Activated naive CD8-positive, alpha-beta T cell treated with anti-CD3 and anti-CD28 coated beads, Interleukin-2, amount 50 U/mL, for 24 hours (primary cell): Measurements from ENCODE around the gene DRC3.

Experiments
- ATAC-seq: fragments of 150-1000 bp; cut with Tn5 transposase; one replicate; pipeline ENCODE4 v1.10.0; 2021
- DNase-seq: peaks from one replicate; pipeline ENCODE4 v3.0.0; 2021
- H3K27ac Mint-ChIP-seq: one replicate; pipeline ENCODE4 v1.8.0; 2021; ENCODE audit warnings: mild to moderate bottlenecking, mixed read lengths
- H3K27me3 Mint-ChIP-seq: one replicate; pipeline ENCODE4 v1.8.0; 2021; ENCODE audit warnings: mixed read lengths
- H3K36me3 Mint-ChIP-seq: one replicate; pipeline ENCODE4 v1.8.0; 2021; ENCODE audit warnings: low read depth, mixed read lengths
- H3K4me1 Mint-ChIP-seq: one replicate; pipeline ENCODE4 v1.8.0; 2021; ENCODE audit warnings: mixed read lengths
- H3K4me3 Mint-ChIP-seq: one replicate; pipeline ENCODE4 v1.8.0; 2021; ENCODE audit warnings: mild to moderate bottlenecking, moderate library complexity, mixed read lengths
- H3K9me3 Mint-ChIP-seq: one replicate; pipeline ENCODE4 v1.8.0; 2021; ENCODE audit warnings: mixed read lengths

The DRC3 gene, protein sequence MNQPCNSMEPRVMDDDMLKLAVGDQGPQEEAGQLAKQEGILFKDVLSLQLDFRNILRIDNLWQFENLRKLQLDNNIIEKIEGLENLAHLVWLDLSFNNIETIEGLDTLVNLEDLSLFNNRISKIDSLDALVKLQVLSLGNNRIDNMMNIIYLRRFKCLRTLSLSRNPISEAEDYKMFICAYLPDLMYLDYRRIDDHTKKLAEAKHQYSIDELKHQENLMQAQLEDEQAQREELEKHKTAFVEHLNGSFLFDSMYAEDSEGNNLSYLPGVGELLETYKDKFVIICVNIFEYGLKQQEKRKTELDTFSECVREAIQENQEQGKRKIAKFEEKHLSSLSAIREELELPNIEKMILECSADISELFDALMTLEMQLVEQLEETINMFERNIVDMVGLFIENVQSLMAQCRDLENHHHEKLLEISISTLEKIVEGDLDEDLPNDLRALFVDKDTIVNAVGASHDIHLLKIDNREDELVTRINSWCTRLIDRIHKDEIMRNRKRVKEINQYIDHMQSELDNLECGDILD

GRCh38 chr17:17972126-17972951, at the start of gene DRC3, which contains the start of gene TOM1L2:
Gene DRC3 (plus strand): TSS chr17:17972862. CDS start chr17:17977599, 4,737 bp downstream.
Gene TOM1L2 (minus strand): TSS chr17:17972400. CDS start chr17:17972313, 87 bp downstream.
- DNase-seq = peak; percentile 99
- H3K4me1 Mint-ChIP-seq = peaks cover 33% of the 10 kb centered on the region
- H3K9me3 Mint-ChIP-seq = no peaks in the 10 kb centered on the region
- no peaks in the 10 kb centered on the region for H3K36me3 Mint-ChIP-seq
- peak within 1 kb of the TSS; percentile 89 for H3K4me3 Mint-ChIP-seq
- no peaks in the 10 kb centered on the region for H3K27me3 Mint-ChIP-seq
- H3K27ac Mint-ChIP-seq = peak within 1 kb of the TSS; percentile 88
- ATAC-seq = peak; percentile 98

GRCh38 chr17:17924131-17924856, 48.4 kb upstream of the DRC3 start:
- no peak overlapping the region for H3K27ac Mint-ChIP-seq

GRCh38 chr17:17924857-17925250, 47.8 kb upstream of the DRC3 start:
- ATAC-seq = no peak

More at GRCh38 chr17:17924131-17924856, 48.4 kb upstream of the DRC3 start:
- ATAC-seq (no peak), DNase-seq (no peak)
- no peak overlapping the region for H3K4me3 Mint-ChIP-seq
- H3K27me3 Mint-ChIP-seq = no peaks in the 10 kb centered on the region
- H3K4me1 Mint-ChIP-seq = peaks cover 19% of the 10 kb centered on the region
- peaks cover 1% of the 10 kb centered on the region for H3K36me3 Mint-ChIP-seq
- no peaks in the 10 kb centered on the region for H3K9me3 Mint-ChIP-seq

DNA sequence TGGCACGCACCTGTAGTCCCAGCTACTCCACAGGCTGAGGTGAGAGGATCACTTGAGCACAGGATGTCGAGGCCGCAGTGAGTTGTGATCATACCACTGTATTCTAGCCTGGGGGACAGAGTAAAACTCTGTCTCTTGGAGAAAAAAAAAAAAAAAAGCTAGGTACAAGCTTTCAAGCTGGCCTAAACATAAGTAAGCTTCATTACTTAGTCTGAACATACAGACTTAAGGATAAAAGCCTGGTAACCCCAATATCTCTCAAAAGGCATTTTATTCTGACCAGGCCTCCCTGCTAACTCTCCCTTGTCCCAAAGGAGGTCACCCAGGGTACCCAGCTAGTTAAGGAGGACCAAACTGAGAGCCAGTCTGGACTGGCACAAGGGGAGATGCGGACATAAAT, 46.6 kb upstream of the DRC3 start:
- no peak for ATAC-seq

More at GRCh38 chr17:17924857-17925250, 47.8 kb upstream of the DRC3 start:
- H3K9me3 Mint-ChIP-seq = no peaks in the 10 kb centered on the region
- no peak overlapping the region for H3K4me3 Mint-ChIP-seq
- no peak for DNase-seq
- no peaks in the 10 kb centered on the region for H3K27me3 Mint-ChIP-seq
- peaks cover 18% of the 10 kb centered on the region for H3K4me1 Mint-ChIP-seq
- peaks cover 1% of the 10 kb centered on the region for H3K36me3 Mint-ChIP-seq
- H3K27ac Mint-ChIP-seq = no peak overlapping the region

GRCh38 chr17:17926840-17927449, 45.7 kb upstream of the DRC3 start:
- DNase-seq = no peak
- H3K4me1 Mint-ChIP-seq = peaks cover 7% of the 10 kb centered on the region
- H3K27ac Mint-ChIP-seq = no peak overlapping the region
- H3K9me3 Mint-ChIP-seq = no peaks in the 10 kb centered on the region
- H3K27me3 Mint-ChIP-seq = no peaks in the 10 kb centered on the region
- no peak for ATAC-seq
- H3K4me3 Mint-ChIP-seq = no peak overlapping the region
- H3K36me3 Mint-ChIP-seq = peaks cover 1% of the 10 kb centered on the region

More for the DNA sequence above, 46.6 kb upstream of the DRC3 start:
- no peak overlapping the region for H3K4me3 Mint-ChIP-seq
- no peak overlapping the region for H3K27ac Mint-ChIP-seq
- peaks cover 1% of the 10 kb centered on the region for H3K36me3 Mint-ChIP-seq
- H3K4me1 Mint-ChIP-seq = peaks cover 15% of the 10 kb centered on the region
- no peaks in the 10 kb centered on the region for H3K27me3 Mint-ChIP-seq
- no peak for DNase-seq
- H3K9me3 Mint-ChIP-seq = no peaks in the 10 kb centered on the region

- Mint-ChIP-seq H3K9me3 (no peaks in the 10 kb centered on the region), H3K4me1 (peaks cover 4% of the 10 kb centered on the region), H3K36me3 (peaks cover 1% of the 10 kb centered on the region), H3K4me3 (no peak overlapping the region), H3K27ac (no peak overlapping the region), H3K27me3 (no peaks in the 10 kb centered on the region)
- ATAC-seq = no peak
- DNase-seq = no peak
These were observed 44.0 kb upstream of the DRC3 start for GRCh38 chr17:17928398-17929287.

DNA sequence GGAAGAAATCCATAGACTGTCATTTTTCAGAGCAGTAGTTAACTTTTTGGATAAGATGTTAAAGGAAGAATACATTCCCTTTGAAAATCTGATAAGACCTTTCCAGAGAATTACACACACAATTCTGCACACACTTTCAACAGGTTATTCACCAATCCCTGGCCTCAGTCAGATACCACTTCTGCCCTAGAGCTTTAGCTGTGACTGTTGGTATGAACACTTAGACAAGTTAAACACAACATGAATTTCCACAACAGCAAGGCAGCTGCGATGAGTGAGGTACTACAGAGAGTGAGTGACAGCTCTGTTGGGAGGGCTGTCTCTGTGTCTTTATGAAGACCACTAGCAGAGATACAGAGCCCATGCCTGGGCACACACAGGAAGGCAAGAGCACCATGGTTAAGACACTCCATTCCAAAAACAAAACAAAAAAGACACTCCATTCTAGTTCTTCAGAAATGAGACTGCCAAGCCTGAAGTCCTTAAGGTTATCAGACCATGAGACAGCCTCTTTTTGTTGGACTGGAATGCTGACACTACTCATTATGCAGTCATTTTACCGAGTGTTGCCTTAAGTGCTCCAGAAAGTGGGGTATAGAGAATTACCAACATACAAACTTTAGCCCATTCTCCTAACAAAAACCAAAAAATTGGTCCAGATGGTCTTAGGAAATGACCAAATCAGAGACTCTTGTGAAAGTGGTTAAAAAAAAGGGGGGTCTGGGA, 42.8 kb upstream of the DRC3 start:
- H3K4me3 Mint-ChIP-seq = no peak overlapping the region
- peaks cover 14% of the 10 kb centered on the region for H3K4me1 Mint-ChIP-seq
- DNase-seq = no peak
- no peaks in the 10 kb centered on the region for H3K9me3 Mint-ChIP-seq
- peaks cover 1% of the 10 kb centered on the region for H3K36me3 Mint-ChIP-seq
- H3K27me3 Mint-ChIP-seq = no peaks in the 10 kb centered on the region
- no peak for ATAC-seq
- no peak overlapping the region for H3K27ac Mint-ChIP-seq

DNA sequence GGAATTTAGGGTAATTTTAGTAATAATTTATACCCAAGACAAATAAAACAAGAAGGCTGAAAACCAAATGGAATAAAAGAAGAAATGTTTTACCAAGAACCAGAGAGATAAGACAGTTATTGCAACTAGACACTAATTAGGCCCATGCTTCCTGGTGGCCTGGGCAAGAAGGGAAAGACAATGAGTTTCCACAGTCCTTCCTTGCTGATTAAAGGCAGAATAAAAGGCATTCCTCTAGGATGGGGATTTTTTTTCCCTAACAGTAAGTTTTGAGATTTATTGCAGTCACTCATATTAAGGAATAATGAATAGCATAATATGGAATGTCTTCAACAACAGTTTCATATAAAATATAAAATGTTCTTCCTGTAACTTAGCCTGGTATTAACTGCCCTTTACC, 42.0 kb upstream of the DRC3 start:
- no peaks in the 10 kb centered on the region for H3K27me3 Mint-ChIP-seq
- ATAC-seq = no peak
- no peak for DNase-seq
- peaks cover 21% of the 10 kb centered on the region for H3K4me1 Mint-ChIP-seq
- H3K9me3 Mint-ChIP-seq = no peaks in the 10 kb centered on the region
- no peaks in the 10 kb centered on the region for H3K36me3 Mint-ChIP-seq
- no peak overlapping the region for H3K4me3 Mint-ChIP-seq
- no peak overlapping the region for H3K27ac Mint-ChIP-seq

DNA sequence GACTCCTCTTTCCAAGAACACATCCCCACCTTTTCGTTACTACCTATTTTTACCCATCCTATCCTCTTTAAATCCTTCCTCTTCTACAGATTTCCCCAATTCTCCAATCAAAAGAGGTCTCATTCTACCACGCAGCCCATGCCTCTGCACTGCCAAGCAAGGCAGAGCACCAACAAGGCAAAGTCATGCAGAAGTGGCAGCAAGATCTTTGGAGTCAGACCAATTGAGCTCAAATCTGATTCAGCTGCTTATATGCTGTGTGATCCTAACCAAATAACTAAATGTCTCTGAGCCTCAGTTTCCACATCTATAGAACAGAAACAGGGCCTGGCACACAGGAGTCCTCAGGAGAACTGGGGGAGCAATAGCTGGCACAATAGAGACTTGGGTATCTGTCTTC, 41.5 kb upstream of the DRC3 start:
- H3K36me3 Mint-ChIP-seq = no peaks in the 10 kb centered on the region
- peaks cover 25% of the 10 kb centered on the region for H3K4me1 Mint-ChIP-seq
- ATAC-seq = no peak
- H3K27me3 Mint-ChIP-seq = no peaks in the 10 kb centered on the region
- no peak overlapping the region for H3K4me3 Mint-ChIP-seq
- no peak overlapping the region for H3K27ac Mint-ChIP-seq
- DNase-seq = no peak
- H3K9me3 Mint-ChIP-seq = no peaks in the 10 kb centered on the region

DNA sequence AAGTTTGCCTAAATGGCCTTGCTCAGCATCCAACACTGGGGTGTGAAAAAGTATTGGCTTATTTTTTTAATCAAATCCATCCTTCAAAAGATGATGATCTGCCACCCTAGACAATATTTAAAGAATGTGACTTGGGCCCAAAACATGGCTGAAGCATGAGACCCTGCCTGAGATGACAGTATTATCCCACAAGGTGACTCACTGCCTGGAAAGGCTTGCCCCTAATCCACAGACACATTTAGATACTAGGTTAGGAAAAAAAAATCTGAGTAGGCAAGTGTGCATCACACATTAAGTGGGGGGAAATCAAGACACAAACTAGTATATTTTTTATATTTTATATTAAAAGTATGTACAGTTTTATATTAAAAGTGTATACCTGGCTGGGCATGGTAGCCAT, 38.9 kb upstream of the DRC3 start:
- Mint-ChIP-seq H3K4me1 (peaks cover 31% of the 10 kb centered on the region), H3K36me3 (no peaks in the 10 kb centered on the region), H3K27ac (peak overlapping the region; percentile 14), H3K27me3 (no peaks in the 10 kb centered on the region), H3K9me3 (no peaks in the 10 kb centered on the region), H3K4me3 (no peak overlapping the region)
- ATAC-seq = peak; percentile 82
- DNase-seq = no peak

- no peaks in the 10 kb centered on the region for H3K36me3 Mint-ChIP-seq
- no peak for ATAC-seq
- no peak for DNase-seq
- peak overlapping the region; percentile 10 for H3K27ac Mint-ChIP-seq
- H3K4me3 Mint-ChIP-seq = no peak overlapping the region
- peaks cover 31% of the 10 kb centered on the region for H3K4me1 Mint-ChIP-seq
- no peaks in the 10 kb centered on the region for H3K9me3 Mint-ChIP-seq
- no peaks in the 10 kb centered on the region for H3K27me3 Mint-ChIP-seq
These were observed 38.4 kb upstream of the DRC3 start for GRCh38 chr17:17934214-17934613.

- DNase-seq (no peak), ATAC-seq (no peak)
- Mint-ChIP-seq H3K4me3 (no peak overlapping the region), H3K27ac (no peak overlapping the region), H3K9me3 (no peaks in the 10 kb centered on the region), H3K27me3 (no peaks in the 10 kb centered on the region), H3K4me1 (peaks cover 31% of the 10 kb centered on the region), H3K36me3 (no peaks in the 10 kb centered on the region)
These were observed 37.9 kb upstream of the DRC3 start for GRCh38 chr17:17934806-17935205.
